Muscle layer of colon (tissue), 2 donors: ENCODE data around the gene KRT37.

Source experiments
- H3K27ac ChIP-seq: one replicate; pipeline ENCODE4 v1.7.0; 2013; ENCODE audit warnings: low read depth, mild to moderate bottlenecking, low read length, moderate library complexity
- H3K27me3 ChIP-seq, 2 donors: one replicate each; pipeline ENCODE4 v1.7.0; 2013; ENCODE audit warnings: low read length in 2 of 2, mild to moderate bottlenecking in 2 of 2; ENCODE audit not compliant: insufficient read depth in 2 of 2, control insufficient read depth in 1 of 2
- H3K36me3 ChIP-seq: one replicate; pipeline ENCODE4 v1.7.0; 2013; ENCODE audit warnings: mild to moderate bottlenecking, low read length; ENCODE audit not compliant: insufficient read depth
- H3K4me1 ChIP-seq: one replicate; pipeline ENCODE4 v1.7.0; 2013; ENCODE audit warnings: mild to moderate bottlenecking, low read length; ENCODE audit not compliant: insufficient read depth
- H3K4me3 ChIP-seq, 2 donors: one replicate each; pipeline ENCODE4 v1.7.0; 2013; ENCODE audit warnings: low read length in 2 of 2, low read depth in 1 of 2, mild to moderate bottlenecking in 1 of 2, moderate library complexity in 1 of 2
- H3K9ac ChIP-seq: one replicate; pipeline ENCODE4 v1.7.0; 2013; ENCODE audit warnings: low read length
- H3K9me3 ChIP-seq: one replicate; pipeline ENCODE4 v1.7.0; 2013; ENCODE audit warnings: mild to moderate bottlenecking, low read length
- donor health status: abdominal sarcoma.
- donor health status: Adenocarcinoma of cecum.

KRT37 gene

DNA sequence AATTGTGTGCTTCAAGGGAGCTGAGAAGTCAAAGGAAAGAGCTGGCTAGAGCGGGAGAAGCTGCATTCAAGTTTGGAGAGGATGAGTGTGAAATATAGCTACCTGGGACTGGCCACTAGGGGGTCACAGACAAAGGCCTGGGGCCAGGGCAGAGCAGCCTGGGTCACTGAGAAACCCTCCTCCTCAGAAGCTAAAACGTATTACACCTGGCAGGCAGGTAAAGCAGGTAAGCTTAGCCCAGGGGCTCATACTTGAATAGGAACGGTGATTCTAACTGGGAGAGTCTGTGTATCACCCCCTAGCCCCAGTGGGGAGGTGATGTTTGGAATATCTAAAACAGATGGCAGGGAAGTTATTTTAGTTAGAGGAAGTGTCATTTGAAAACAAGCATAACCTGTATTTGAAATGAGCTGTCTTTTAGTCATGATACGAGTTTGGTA, 6.8 kb downstream of the KRT37 start:
- Histone ChIP-seq H3K9me3 (no peaks in the 10 kb centered on the region), H3K4me3 (no peak overlapping the region), H3K27ac (no peak overlapping the region), H3K27me3 (no peaks in the 10 kb centered on the region), H3K36me3 (no peaks in the 10 kb centered on the region), H3K4me1 (peaks cover 7% of the 10 kb centered on the region), H3K9ac (no peak overlapping the region)

DNA sequence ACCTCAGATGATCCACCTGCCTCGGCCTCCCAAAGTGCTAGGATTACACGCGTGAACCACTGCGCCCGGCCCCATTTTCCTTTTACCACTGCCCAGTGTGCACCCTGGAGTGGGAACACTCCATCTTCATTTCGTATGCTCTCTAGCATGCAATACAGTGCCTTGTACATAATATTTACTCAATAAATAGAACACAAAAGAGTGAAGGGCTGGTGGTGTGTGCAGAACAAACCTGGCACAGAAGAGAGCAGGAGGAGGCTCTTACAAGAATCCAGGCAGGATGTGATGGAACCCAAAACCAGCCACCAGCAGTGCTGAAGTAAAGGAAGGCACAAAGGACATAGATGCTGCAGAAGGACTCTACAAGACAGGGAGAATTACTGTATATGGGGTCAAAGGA, 7.3 kb downstream of the KRT37 start:
- Histone ChIP-seq H3K27ac (no peak overlapping the region), H3K4me3 (no peak overlapping the region)

DNA sequence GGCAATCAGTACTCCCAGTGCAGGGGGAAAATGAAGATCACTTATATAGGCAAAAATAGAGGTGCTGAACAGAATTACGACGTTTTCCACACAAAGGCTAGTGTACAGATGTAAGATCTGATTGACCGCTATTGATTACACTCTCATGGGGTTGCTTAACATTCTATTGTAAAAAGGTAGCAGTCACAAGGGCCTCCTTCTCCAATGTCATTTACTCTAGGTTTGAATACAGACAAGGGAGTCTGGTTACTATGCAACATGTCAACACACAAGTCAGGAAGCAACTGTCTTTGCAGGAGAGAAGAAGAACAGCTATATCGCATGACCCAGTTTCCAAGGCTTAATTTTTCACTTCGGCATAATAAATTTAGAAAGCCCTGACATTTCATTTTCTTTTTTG, 7.9 kb downstream of the KRT37 start:
- no peak overlapping the region for H3K27ac ChIP-seq
- no peaks in the 10 kb centered on the region for H3K27me3 ChIP-seq
- H3K9me3 ChIP-seq, result no peaks in the 10 kb centered on the region
- H3K9ac ChIP-seq, result no peak overlapping the region
- no peaks in the 10 kb centered on the region for H3K36me3 ChIP-seq
- H3K4me3 ChIP-seq, result no peak overlapping the region
- H3K4me1 ChIP-seq, result peaks cover 7% of the 10 kb centered on the region

More for the DNA sequence above, 7.3 kb downstream of the KRT37 start:
- Histone ChIP-seq H3K4me1 (peaks cover 7% of the 10 kb centered on the region), H3K9me3 (no peaks in the 10 kb centered on the region), H3K27me3 (no peaks in the 10 kb centered on the region), H3K9ac (no peak overlapping the region), H3K36me3 (no peaks in the 10 kb centered on the region)

DNA sequence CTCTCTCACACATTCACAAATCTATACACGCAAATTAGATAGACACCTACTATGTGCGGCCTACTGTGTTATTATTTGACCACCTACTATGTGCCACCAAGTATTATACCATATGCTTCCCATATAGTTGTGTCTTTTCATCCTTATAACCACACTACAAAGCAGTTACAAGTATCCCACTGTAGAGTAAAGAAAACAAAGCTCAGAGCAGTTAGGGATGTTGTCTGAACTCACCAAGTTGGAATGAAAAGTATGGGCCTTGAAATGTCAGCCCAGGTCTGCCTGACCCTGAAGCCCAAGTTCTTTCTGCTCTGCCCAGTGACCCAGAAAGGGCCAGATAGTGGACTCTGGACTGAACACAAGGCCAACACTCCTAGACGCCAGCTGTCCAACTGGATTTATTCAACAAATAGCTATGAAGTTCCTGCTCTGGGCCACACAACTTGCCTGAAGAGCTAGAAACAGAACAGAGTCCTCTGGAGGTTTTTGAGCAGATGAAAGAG, 8.5 kb downstream of the KRT37 start:
- Histone ChIP-seq H3K4me3 (no peak overlapping the region), H3K9me3 (no peaks in the 10 kb centered on the region), H3K9ac (no peak overlapping the region), H3K27ac (no peak overlapping the region), H3K27me3 (no peaks in the 10 kb centered on the region), H3K4me1 (peaks cover 2% of the 10 kb centered on the region), H3K36me3 (no peaks in the 10 kb centered on the region)

DNA sequence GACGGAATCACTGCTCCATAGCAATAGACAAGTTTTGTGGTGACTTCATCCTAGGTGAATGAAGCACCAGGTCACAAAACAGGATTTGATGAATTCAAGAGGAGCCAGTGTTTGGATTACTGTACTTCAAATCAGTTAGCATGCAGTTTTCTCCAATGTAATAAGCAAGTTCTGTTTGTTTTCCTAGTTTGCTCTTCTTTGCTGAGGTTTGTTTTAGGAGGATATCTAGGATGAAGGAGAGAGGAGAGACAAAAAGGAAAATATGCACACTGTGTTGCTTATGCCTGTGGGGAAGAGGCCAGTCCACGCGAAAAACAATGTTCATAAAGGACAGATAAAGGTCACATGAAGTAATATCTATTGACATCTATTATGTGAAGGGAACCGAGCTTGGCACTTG, 9.0 kb downstream of the KRT37 start:
- Histone ChIP-seq H3K4me3 (no peak overlapping the region), H3K36me3 (no peaks in the 10 kb centered on the region), H3K4me1 (no peaks in the 10 kb centered on the region), H3K27me3 (no peaks in the 10 kb centered on the region), H3K27ac (no peak overlapping the region), H3K9me3 (no peaks in the 10 kb centered on the region), H3K9ac (no peak overlapping the region)

DNA sequence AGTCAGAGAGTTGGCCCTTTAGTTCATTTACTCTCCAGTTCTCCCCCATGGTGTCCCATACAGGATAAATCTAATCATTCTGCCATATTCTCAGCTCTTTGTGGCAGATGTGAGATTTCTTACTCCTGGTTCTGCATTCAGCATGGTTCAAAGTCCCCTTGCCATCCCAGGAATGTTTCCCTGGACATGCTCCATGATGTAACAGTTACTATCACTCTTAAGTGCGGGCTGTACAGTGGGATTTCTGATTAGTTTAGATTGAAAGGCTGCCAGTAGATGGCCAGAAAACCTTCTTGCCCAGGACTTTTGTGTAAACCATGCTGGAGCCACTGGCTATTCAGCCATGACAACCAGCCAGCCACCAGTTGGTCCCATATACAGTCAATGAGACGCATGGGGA, 10.4 kb downstream of the KRT37 start:
- Histone ChIP-seq H3K36me3 (no peaks in the 10 kb centered on the region), H3K4me1 (no peaks in the 10 kb centered on the region), H3K9me3 (no peaks in the 10 kb centered on the region), H3K27ac (no peak overlapping the region), H3K9ac (no peak overlapping the region), H3K4me3 (no peak overlapping the region), H3K27me3 (no peaks in the 10 kb centered on the region)

DNA sequence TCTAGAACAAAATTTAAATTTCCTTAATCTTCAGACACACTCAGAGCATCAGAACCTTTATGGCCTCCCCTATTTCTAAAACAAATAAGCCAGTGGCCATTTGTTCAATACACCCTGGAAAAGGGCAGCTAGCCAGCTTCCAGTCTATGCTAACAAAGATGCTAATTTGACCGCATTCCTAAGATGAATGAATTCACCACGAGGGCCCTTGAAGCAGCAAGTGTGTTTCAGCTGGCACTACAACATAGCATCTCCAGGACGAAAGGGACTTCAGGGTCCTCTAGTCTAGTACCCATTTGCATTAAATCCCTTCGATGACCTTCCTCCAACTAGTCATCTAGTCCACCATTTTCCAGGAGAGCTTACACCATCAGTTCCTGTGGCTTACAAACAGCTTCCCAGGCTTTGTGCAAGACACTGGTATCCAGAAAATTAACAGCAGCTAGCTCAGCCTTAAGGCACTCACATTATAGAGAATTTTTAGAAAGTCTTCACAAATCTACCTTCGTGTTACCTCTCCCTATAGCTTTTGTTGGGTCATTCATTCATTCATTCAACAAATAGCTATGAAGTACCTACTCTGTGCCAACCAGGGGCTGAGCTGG, 10.9 kb downstream of the KRT37 start:
- Histone ChIP-seq H3K36me3 (no peaks in the 10 kb centered on the region), H3K9ac (no peak overlapping the region), H3K4me3 (no peak overlapping the region), H3K27me3 (no peaks in the 10 kb centered on the region), H3K9me3 (no peaks in the 10 kb centered on the region), H3K4me1 (no peaks in the 10 kb centered on the region), H3K27ac (no peak overlapping the region)

DNA sequence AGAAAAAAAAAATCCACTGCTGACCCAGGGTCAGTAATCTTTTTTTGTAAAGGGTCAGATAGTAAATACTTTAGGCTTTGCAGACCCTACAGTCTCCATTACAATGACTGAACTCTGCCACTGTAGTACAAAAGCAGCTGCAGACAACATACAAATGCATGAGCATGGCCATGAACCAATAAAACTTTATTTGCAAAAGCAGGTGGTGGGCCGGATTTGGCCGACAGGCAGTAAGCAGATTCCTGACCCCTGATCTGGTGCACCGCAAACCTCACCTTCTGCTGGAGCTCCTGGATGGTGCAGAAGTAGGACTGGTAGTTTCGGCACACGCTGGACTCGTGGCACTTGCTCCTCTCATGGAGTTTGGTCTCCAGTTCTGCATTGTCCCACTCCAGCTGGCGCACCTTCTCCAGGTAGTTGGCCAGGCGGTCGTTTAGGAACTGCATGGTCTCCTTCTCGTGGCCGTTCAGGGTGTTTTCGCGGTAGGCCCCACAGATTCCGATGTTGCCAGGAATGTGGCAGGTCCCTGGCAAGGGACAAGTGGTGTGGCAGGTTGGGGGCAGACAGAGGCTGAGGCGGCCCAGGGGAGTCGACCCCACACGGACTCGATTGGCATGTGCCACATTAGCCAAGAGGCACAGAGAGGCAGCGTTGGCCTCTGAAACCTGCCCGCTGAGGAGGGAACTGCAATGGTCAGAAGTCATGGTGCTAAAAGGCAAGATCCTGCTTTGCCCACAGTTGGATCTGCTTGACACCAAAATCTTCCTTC, 13.1 kb downstream of the KRT37 start:
- Histone ChIP-seq H3K4me1 (no peaks in the 10 kb centered on the region), H3K4me3 (no peak overlapping the region), H3K9ac (no peak overlapping the region)

DNA sequence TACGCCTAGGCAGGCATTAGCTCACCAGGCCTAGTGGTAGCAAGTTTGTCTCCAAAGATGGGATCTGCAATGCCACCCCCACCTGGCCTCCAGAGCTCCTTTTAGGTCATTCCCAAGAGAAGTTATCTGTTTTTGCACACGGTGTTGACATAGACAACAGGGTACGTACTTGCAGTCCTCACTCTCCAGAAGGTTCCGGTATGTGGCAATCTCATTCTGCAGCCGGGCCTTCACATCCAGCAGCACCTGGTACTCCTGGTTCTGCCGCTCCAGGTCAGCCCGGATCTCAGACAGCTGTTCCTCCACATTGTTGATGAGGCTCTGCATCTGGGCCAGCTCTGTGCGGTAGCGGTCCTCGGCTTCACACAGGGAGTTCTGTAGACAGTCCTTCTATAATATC, 17.2 kb downstream of the KRT37 start:
- H3K27ac ChIP-seq, result no peak overlapping the region
- H3K4me1 ChIP-seq, result no peaks in the 10 kb centered on the region
- no peaks in the 10 kb centered on the region for H3K9me3 ChIP-seq
- H3K4me3 ChIP-seq, result no peak overlapping the region
- no peaks in the 10 kb centered on the region for H3K27me3 ChIP-seq
- H3K9ac ChIP-seq, result no peak overlapping the region
- H3K36me3 ChIP-seq, result no peaks in the 10 kb centered on the region

More for the DNA sequence above, 13.1 kb downstream of the KRT37 start:
- Histone ChIP-seq H3K27ac (no peak overlapping the region), H3K27me3 (no peaks in the 10 kb centered on the region), H3K9me3 (no peaks in the 10 kb centered on the region), H3K36me3 (no peaks in the 10 kb centered on the region)

DNA sequence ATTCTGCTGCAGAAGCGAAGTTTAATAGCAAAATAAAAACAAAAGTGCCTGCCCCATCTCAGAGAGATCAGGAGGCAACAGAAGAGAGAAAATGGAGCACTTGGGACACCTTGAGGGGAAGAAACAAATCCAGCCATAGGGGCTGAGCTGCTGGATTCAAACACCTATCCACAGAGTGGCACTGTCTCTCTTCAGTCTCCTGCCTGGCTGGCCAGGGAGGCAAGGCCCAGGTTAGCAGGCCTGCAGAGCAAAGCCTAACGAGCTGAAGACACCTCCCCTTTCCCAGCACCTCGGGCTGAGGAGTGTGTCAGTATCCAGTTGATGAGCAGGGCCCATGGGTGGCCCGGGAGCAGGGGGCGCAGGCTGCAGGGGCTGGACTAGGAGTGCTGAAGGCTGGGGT, 18.2 kb downstream of the KRT37 start:
- no peak overlapping the region for H3K4me3 ChIP-seq
- no peaks in the 10 kb centered on the region for H3K36me3 ChIP-seq
- H3K27me3 ChIP-seq, result no peaks in the 10 kb centered on the region
- no peak overlapping the region for H3K27ac ChIP-seq
- no peaks in the 10 kb centered on the region for H3K9me3 ChIP-seq
- H3K9ac ChIP-seq, result no peak overlapping the region
- H3K4me1 ChIP-seq, result no peaks in the 10 kb centered on the region

DNA sequence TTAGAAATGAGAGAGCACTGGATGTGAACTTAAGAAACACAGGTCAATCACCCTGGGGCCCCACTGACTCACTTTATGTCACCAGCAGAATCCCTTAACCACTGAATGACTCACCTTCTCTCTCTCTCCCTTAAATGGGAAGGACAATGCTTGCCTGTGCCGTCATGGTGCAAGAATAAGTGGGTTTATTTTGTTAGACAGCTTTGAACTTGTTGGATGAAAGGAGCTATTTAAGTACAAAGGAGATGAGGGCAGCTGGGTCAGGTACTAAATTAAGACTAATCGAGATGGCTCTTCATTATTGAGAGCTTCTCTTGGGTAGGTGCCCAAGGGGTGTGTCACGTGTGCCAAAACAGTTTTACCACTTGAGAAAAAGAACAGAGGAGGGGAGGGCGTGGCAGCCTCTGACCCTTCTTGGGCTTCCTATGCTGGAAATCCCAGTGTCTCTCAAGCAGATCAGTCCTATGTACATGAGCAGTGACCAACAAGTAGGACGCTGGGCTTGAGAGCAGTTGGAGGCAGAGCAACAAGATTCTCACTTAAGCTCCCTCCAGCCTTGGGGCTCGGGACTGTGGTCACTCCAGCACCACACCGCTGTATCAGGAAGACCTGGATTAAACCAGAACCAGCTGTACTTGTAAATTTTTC, 20.2 kb downstream of the KRT37 start:
- Histone ChIP-seq H3K36me3 (no peaks in the 10 kb centered on the region), H3K4me1 (no peaks in the 10 kb centered on the region), H3K9ac (no peak overlapping the region), H3K27me3 (no peaks in the 10 kb centered on the region), H3K4me3 (no peak overlapping the region), H3K9me3 (no peaks in the 10 kb centered on the region), H3K27ac (no peak overlapping the region)
